GM12878 (cell line): ENCODE data around the gene ZNF823. TPM values are rescaled to one million over a fixed set of nuclear protein-coding genes. Genes with fewer than 3 reads are reported as not detected.

Source experiments
- ATAC-seq: fragments of 200-7000 bp; cut with Tn5 transposase; 3 replicates; pipeline ENCODE4 v1.9.1; 2020; ENCODE audit warnings: mild to moderate bottlenecking, moderate library complexity
- BruUV-seq: library from RNA; stranded (reverse); fragments of 400-500 nt; replicated peaks from 2 replicates; lab custom pipeline; 2021; lab: Mats Ljungman, UMichigan
- CTCF ChIA-PET: fragments of 300-600 bp; sonication (Branson Sonifier 250); formaldehyde crosslinking; extraction: SDS; loops from one replicate; lab custom pipeline; 2021; ENCODE audit warnings: inconsistent platforms; lab: Yijun Ruan, JAX
- POLR2A ChIA-PET: fragments of 350-600 bp; formaldehyde crosslinking; extraction: SDS; loops from one replicate; lab custom pipeline; 2021; ENCODE audit warnings: inconsistent platforms; lab: Charles Lee
- RAD21 ChIA-PET: fragments of 300-600 bp; sonication (Branson Sonifier 250); formaldehyde crosslinking; loops from one replicate; lab custom pipeline; 2023; ENCODE audit warnings: antibody characterized with exemption; ENCODE audit not compliant: unreplicated experiment; lab: Charles Lee
- SMC1A ChIA-PET: fragments of 300-600 bp; sonication (Branson Sonifier 250); formaldehyde crosslinking; loops from one replicate; lab custom pipeline; 2023; ENCODE audit not compliant: unreplicated experiment, uncharacterized antibody; lab: Charles Lee
- DNase-seq: peaks from one replicate; pipeline ENCODE4 v3.0.0-alpha.2; 2011; ENCODE audit warnings: low read depth, low spot score
- FAIRE-seq: peaks from 3 replicates; lab custom pipeline; 2011; peaks lifted over from hg19 to GRCh38; lab: Jason Lieb, UNC
- H2AFZ ChIP-seq: 2 replicates; pipeline ENCODE4 v1.6.0; 2011; ENCODE audit warnings: low read depth, low read length, control low read depth; ENCODE audit not compliant: control insufficient read depth
- H3K27ac ChIP-seq: 2 replicates; pipeline ENCODE4 v1.5.1; 2011; ENCODE audit warnings: control low read depth; ENCODE audit not compliant: control insufficient read depth, insufficient read depth
- H3K27me3 ChIP-seq, 2 experiments: replicated peaks in 1 of 2; 2 replicates each; pipeline versions ENCODE4 v1.6.0 to v1.6.1; 2011; ENCODE audit warnings: low read length in 1 of 2; ENCODE audit not compliant: control insufficient read depth in 2 of 2, insufficient read depth in 2 of 2
- H3K36me3 ChIP-seq, 2 experiments: 2 replicates each; pipeline ENCODE4 v1.5.1; 2011; ENCODE audit warnings: low read length in 1 of 2; ENCODE audit not compliant: control insufficient read depth in 2 of 2, insufficient read depth in 2 of 2
- H3K4me1 ChIP-seq: 2 replicates; pipeline ENCODE4 v1.6.1; 2011; ENCODE audit warnings: mild to moderate bottlenecking, low read length, moderate library complexity, mixed read lengths; ENCODE audit not compliant: control insufficient read depth, insufficient read depth
- H3K4me2 ChIP-seq: 2 replicates; pipeline ENCODE4 v1.6.0; 2011; ENCODE audit warnings: control low read depth; ENCODE audit not compliant: control insufficient read depth, insufficient read depth
- H3K4me3 ChIP-seq: fragments of 200-600 bp; sonication (generic); 2 replicates; pipeline ENCODE4 v1.5.1; 2016
- H3K79me2 ChIP-seq: 2 replicates; pipeline ENCODE4 v1.6.0; 2011; ENCODE audit warnings: low read length; ENCODE audit not compliant: control insufficient read depth, insufficient read depth
- H3K9ac ChIP-seq: 2 replicates; pipeline ENCODE4 v1.8.0; 2011; ENCODE audit warnings: low read length, control low read depth, mixed read lengths; ENCODE audit not compliant: control insufficient read depth, insufficient read depth
- H3K9me3 ChIP-seq: replicated peaks from 3 replicates; pipeline ENCODE4 v1.5.1; 2011; ENCODE audit warnings: mild to moderate bottlenecking, low read length; ENCODE audit not compliant: control insufficient read depth, insufficient read depth
- H4K20me1 ChIP-seq: 2 replicates; pipeline ENCODE4 v1.6.0; 2011; ENCODE audit not compliant: control insufficient read depth, insufficient read depth
- BHLHE40 ChIP-seq, 2 experiments: fragments of 450-650 bp in 1 of 2; IDR thresholded peaks; 2 replicates each; pipeline ENCODE4 v1.6.1; 2011 to 2017; ENCODE audit warnings: low read depth in 2 of 2, borderline replicate concordance in 1 of 2, improper control_type of control experiment in 1 of 2, low read length in 1 of 2, mild to moderate bottlenecking in 1 of 2
- CREB1 ChIP-seq: IDR thresholded peaks from 2 replicates; pipeline ENCODE4 v1.6.1; 2012; ENCODE audit warnings: low read depth, mild to moderate bottlenecking, inconsistent platforms
- CTCF ChIP-seq, 3 experiments: IDR thresholded peaks in 2 of 3; conservative IDR thresholded peaks in 1 of 3; 2 replicates each; pipeline ENCODE4 v1.5.1; 2011; ENCODE audit warnings: low read depth in 3 of 3, low read length in 3 of 3, mild to moderate bottlenecking in 3 of 3, control low read depth in 2 of 3, moderate library complexity in 2 of 3, inconsistent platforms in 1 of 3, mixed read lengths in 1 of 3; ENCODE audit not compliant: control insufficient read depth in 2 of 3, insufficient read depth in 1 of 3; ENCODE audit errors: extremely low read depth in 1 of 3
- ESRRA ChIP-seq: IDR thresholded peaks from 2 replicates; pipeline ENCODE4 v1.6.1; 2012; ENCODE audit warnings: mild to moderate bottlenecking, low read length, improper control_type of control experiment
- HDGF ChIP-seq: fragments of 450-650 bp; IDR thresholded peaks from 2 replicates; pipeline ENCODE4 v1.6.1; 2016; ENCODE audit warnings: antibody characterized with exemption
- KLF5 ChIP-seq: fragments of 450-650 bp; IDR thresholded peaks from 2 replicates; pipeline ENCODE4 v1.6.1; 2014; ENCODE audit warnings: mild to moderate bottlenecking; ENCODE audit not compliant: partially characterized antibody
- NFYA ChIP-seq: IDR thresholded peaks from 2 replicates; pipeline ENCODE4 v1.6.1; 2011; ENCODE audit warnings: low read depth, mild to moderate bottlenecking, low read length, improper control_type of control experiment, borderline replicate concordance
- NRF1 ChIP-seq: conservative IDR thresholded peaks from 2 replicates; pipeline ENCODE4 v1.6.1; 2011; ENCODE audit warnings: mild to moderate bottlenecking, low read depth, low read length, improper control_type of control experiment
- PAX5 ChIP-seq: IDR thresholded peaks from 2 replicates; pipeline ENCODE4 v1.6.1; 2011; ENCODE audit warnings: low read depth, low read length, borderline replicate concordance
- PML ChIP-seq: IDR thresholded peaks from 2 replicates; pipeline ENCODE4 v1.6.1; 2012; ENCODE audit warnings: low read length, inconsistent platforms
- PRDM15 ChIP-seq: fragments of 450-650 bp; formaldehyde crosslinking; IDR thresholded peaks from 2 replicates; pipeline ENCODE4 v1.4.0; 2020; ENCODE audit warnings: mild to moderate bottlenecking, moderate library complexity
- RAD21 ChIP-seq: IDR thresholded peaks from 2 replicates; pipeline ENCODE4 v1.6.1; 2011; ENCODE audit warnings: mild to moderate bottlenecking, low read depth, low read length, moderate library complexity; ENCODE audit not compliant: insufficient read depth
- SIX5 ChIP-seq: IDR thresholded peaks from 2 replicates; pipeline ENCODE4 v1.6.1; 2011; ENCODE audit warnings: mild to moderate bottlenecking, low read depth, low read length, moderate library complexity; ENCODE audit not compliant: severe bottlenecking
- SRF ChIP-seq, 2 experiments: IDR thresholded peaks; 2 replicates each; pipeline ENCODE4 v1.6.1; 2011; ENCODE audit warnings: low read depth in 2 of 2, low read length in 2 of 2, mild to moderate bottlenecking in 1 of 2, moderate library complexity in 1 of 2
- SUPT20H ChIP-seq: IDR thresholded peaks from 2 replicates; pipeline ENCODE4 v1.6.1; 2011; ENCODE audit warnings: low read depth, mild to moderate bottlenecking, low read length, moderate library complexity, borderline replicate concordance; ENCODE audit not compliant: control insufficient read depth
- ZNF274 ChIP-seq: IDR thresholded peaks from one replicate; pipeline ENCODE4 v1.8.0; 2011; ENCODE audit not compliant: insufficient read length, insufficient read depth
- ZNF384 ChIP-seq: IDR thresholded peaks from 2 replicates; pipeline ENCODE4 v1.6.1; 2012; ENCODE audit warnings: low read depth, mild to moderate bottlenecking, low read length, improper control_type of control experiment, borderline replicate concordance
- WGBS: methylation state at CpG from one replicate; pipeline ENCODE4 v1.1.6; 2016; ENCODE audit warnings: low lambda C conversion rate; ENCODE audit not compliant: insufficient replicate concordance, insufficient coverage; ENCODE audit errors: missing lambda C conversion rate; 5-methylcytosine and 5-hydroxymethylcytosine counted together
- in situ Hi-C: fragments of 300-500 bp; cut with MboI; formaldehyde crosslinking; loops from 9 replicates; pipeline ENCODE4 v1.14.3; 2018; ENCODE audit warnings: mixed read lengths
- intact Hi-C: fragments of 100-400 bp; cut with micrococcal nuclease; formaldehyde crosslinking; loops from one replicate; pipeline ENCODE4 v1.14.2; 2022; ENCODE audit not compliant: unreplicated experiment
- polyA plus RNA-seq, 11 experiments: library from polyadenylated mRNA; depleted of rRNA in 4 of 11; unstranded in 6 of 11; stranded (reverse) in 5 of 11; fragments of >200 nt; fragmentation: Nextera tagmentation in 4 of 11; fragmentation: Illumina TruSeq in 1 of 11; extraction: Ambion mirVana in 4 of 11; extraction: Trizol in 1 of 11; gene quantifications; 1 replicate in 1 of 11; 2 replicates in 10 of 11; pipeline versions ENCODE4 v1.2.1 to v1.2.3, GENCODE V29; 2011 to 2016; ENCODE audit warnings: inconsistent platforms in 2 of 11, missing spikeins in 2 of 11, low read depth in 1 of 11
- total RNA-seq, 4 experiments: library from RNA; depleted of rRNA in 3 of 4; stranded (reverse); fragments of >200 nt in 3 of 4; fragmentation: Illumina TruSeq in 1 of 4; extraction: Trizol in 1 of 4; gene quantifications; 2 replicates each; pipeline versions ENCODE4 v1.2.1 to v1.2.3, GENCODE V29; 2013 to 2021

ZNF823 gene
- total and polyA plus RNA-seq, 10 of the 15 experiments (the other 5 are each of a cell fraction or from before 2014, with no cell fraction given) = 3.3 to 8.0 (median 4.5) TPM

GRCh38 chr19:11697284-11697855 lies 41.4 kb downstream of the ZNF823 start:
- no peak for DNase-seq
- Histone ChIP-seq H3K79me2 (no peaks in the 10 kb centered on the region), H3K4me3 (no peak overlapping the region), H3K27me3 (no peaks in the 10 kb centered on the region), H3K4me1 (no peaks in the 10 kb centered on the region)
- POLR2A ChIA-PET = interaction anchor here (0.7 kb wide), 1 partner anchor 136 kb away, joined by 3 read pairs; no protein-coding TSS in a partner anchor
- no peak for ATAC-seq
- CTCF ChIA-PET = interaction anchor here (0.6 to 3.8 kb wide), 4 partner anchors 10 to 263 kb away, joined by 3 to 18 read pairs (median 4); partner anchors contain the start of genes ODAD3 and ZNF440
- 52% methylated on average over 6 of the region's 6 CpGs for WGBS
- TF ChIP-seq SUPT20H (no peak), KLF5 (no peak), ZNF274 (no peak), NRF1 (no peak), HDGF (no peak), ESRRA (no peak), ZNF384 (no peak), PRDM15 (CRISPR knock-in tag) (no peak), RAD21 (no peak), SRF (IDR thresholded peaks at IDR 0.05; ENCODE audit: low read depth in 2 of 2, low read length in 2 of 2) (no peak), SIX5 (no peak), CTCF (IDR thresholded peaks at IDR 0.05 in 2 of 3, conservative IDR thresholded peaks at IDR 0.05 in 1 of 3; ENCODE audit: control insufficient read depth in 2 of 3, extremely low read depth in 1 of 3, insufficient read depth in 1 of 3, low read depth in 3 of 3, low read length in 3 of 3) (no peak), NFYA (no peak), PML (no peak), CREB1 (no peak), PAX5 (no peak), BHLHE40 (IDR thresholded peaks at IDR 0.05; ENCODE audit: borderline replicate concordance in 1 of 2, low read depth in 2 of 2, low read length in 1 of 2) (no peak)
- TF ChIP-seq, all 136 proteins: peak for 0
- ChIA-PET SMC1A (interaction anchor here (0.6 kb wide), 1 partner anchor 282 kb away, joined by 3 read pairs; no protein-coding TSS in a partner anchor), RAD21 (interaction anchor here (2.2 kb wide), 1 partner anchor 100 kb away, joined by 7 read pairs; the partner anchor contains the start of gene ZNF491)
- H3K4me2 ChIP-seq = no peak overlapping the region
- in situ Hi-C loops (no loop called here), intact Hi-C loops (no loop called here)
- H4K20me1 ChIP-seq = no peaks in the 10 kb centered on the region
- no peaks in the 10 kb centered on the region; the same call in 1 of the 3 replicates for H3K9me3 ChIP-seq
- FAIRE-seq = no peak
- H3K9ac ChIP-seq = no peak overlapping the region
- no peak overlapping the region for H2AFZ ChIP-seq
- no peak overlapping the region for H3K27ac ChIP-seq
- H3K36me3 ChIP-seq = no peaks in the 10 kb centered on the region
- BruUV-seq = no TSS peak
